ENCODE results near the gene GPR25. TPM values are rescaled to one million over a fixed set of nuclear protein-coding genes. Genes with fewer than 3 reads are reported as not detected.

GPR25 gene
- total RNA-seq, 1 experiment from 2014 or later = not detected

DNA sequence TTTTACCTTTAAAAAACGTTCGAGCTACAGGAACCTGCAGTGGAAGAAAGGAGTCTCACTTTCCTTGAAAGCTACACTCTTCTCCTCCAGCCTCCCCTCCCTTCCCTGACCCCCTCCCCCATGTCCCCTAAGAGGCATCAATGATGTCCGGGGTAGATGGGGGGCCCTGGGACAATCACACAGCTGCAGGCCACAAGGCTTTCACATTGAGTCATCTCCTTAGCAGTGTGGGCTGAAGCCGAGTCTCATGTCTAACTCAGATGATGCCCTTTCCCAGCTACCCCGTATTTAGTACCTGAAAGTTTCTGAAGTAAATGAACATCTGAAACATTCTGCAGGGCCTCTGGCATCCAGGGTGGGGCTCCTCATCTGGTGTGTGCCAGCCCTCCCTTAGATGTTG, 6.3 kb upstream of the GPR25 start:
- Mint-ChIP-seq H3K27me3 (ENCODE audit: low read depth) (peaks cover 5% of the 10 kb centered on the region), H3K4me1 (peaks cover 4% of the 10 kb centered on the region; the same call in 1 of the 2 replicates), H3K36me3 (0 out of 2 replicates have a peak, but pooled peaks cover 4% of the 10 kb centered on the region), H3K9me3 (no peaks in the 10 kb centered on the region), H3K27ac (no peak overlapping the region), H3K4me3 (no peak overlapping the region)
- ChIA-PET POLR2A (interaction anchor here (1.2 kb wide), 1 partner anchor 25 kb away, joined by 3 read pairs; no protein-coding TSS in a partner anchor), CTCF (interaction anchor here (1.0 to 1.4 kb wide), 4 partner anchors 25 to 331 kb away, joined by 3 to 5 read pairs (median 4); no protein-coding TSS in a partner anchor)
- TF ChIP-seq, protein P1, sequence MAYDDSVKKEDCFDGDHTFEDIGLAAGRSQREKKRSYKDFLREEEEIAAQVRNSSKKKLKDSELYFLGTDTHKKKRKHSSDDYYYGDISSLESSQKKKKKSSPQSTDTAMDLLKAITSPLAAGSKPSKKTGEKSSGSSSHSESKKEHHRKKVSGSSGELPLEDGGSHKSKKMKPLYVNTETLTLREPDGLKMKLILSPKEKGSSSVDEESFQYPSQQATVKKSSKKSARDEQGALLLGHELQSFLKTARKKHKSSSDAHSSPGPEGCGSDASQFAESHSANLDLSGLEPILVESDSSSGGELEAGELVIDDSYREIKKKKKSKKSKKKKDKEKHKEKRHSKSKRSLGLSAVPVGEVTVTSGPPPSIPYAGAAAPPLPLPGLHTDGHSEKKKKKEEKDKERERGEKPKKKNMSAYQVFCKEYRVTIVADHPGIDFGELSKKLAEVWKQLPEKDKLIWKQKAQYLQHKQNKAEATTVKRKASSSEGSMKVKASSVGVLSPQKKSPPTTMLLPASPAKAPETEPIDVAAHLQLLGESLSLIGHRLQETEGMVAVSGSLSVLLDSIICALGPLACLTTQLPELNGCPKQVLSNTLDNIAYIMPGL (CRISPR knock-in tag; IDR thresholded peaks at IDR 0.05) = no peak
- TF ChIP-seq, protein P2, sequence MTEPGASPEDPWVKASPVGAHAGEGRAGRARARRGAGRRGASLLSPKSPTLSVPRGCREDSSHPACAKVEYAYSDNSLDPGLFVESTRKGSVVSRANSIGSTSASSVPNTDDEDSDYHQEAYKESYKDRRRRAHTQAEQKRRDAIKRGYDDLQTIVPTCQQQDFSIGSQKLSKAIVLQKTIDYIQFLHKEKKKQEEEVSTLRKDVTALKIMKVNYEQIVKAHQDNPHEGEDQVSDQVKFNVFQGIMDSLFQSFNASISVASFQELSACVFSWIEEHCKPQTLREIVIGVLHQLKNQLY (CRISPR knock-in tag; IDR thresholded peaks at IDR 0.05) = no peak
- TF ChIP-seq, protein P3, sequence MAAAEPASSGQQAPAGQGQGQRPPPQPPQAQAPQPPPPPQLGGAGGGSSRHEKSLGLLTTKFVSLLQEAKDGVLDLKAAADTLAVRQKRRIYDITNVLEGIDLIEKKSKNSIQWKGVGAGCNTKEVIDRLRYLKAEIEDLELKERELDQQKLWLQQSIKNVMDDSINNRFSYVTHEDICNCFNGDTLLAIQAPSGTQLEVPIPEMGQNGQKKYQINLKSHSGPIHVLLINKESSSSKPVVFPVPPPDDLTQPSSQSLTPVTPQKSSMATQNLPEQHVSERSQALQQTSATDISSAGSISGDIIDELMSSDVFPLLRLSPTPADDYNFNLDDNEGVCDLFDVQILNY (CRISPR knock-in tag; IDR thresholded peaks at IDR 0.05) = no peak
- TF ChIP-seq ZNF423 (CRISPR knock-in tag; IDR thresholded peaks at IDR 0.05) (no peak), OVOL2 (CRISPR knock-in tag; IDR thresholded peaks at IDR 0.05; ENCODE audit: borderline replicate concordance) (no peak)
- no peak for DNase-seq (ENCODE audit: low spot score)
- peak; percentile 22; the same call in 1 of the 2 replicates for ATAC-seq

DNA sequence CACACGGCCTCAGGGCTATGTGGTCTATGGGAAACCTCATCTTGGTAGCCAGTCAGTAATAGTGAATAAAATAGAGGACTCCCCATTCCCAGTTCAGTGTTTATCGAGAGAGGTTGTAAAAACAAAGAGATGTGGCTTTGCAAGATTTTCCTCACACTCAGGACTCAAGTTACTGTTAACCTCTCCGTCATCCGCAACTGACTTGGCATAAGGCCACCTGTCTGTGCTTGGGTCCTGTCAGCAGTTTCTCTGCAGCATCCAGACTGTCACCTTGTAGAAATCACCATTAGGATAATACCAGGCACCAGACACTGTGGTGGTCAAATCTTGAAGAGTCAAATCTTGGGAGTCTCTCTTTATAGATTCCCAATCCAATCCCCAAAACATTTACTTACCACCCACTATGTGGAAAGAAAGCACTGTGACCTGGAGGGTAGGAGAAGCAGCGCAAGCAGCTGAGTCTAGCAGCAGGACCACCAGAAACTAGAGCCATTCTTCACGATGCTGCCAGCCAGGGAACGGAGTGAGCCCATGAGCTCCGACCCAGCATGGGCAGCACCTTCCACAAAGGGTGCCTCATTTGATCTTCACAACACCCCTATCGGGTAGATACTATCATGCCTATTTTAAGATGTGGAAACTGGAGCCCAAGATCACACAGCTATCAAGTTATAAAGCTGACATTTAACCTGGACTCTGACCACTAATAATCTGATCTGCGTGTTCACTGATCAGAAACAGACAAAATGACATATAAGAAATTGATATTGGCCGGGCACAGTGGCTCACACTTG, 5.6 kb upstream of the GPR25 start:
- Mint-ChIP-seq H3K27me3 (ENCODE audit: low read depth) (peaks cover 11% of the 10 kb centered on the region), H3K4me1 (peaks cover 4% of the 10 kb centered on the region; the same call in 1 of the 2 replicates), H3K9me3 (no peaks in the 10 kb centered on the region), H3K4me3 (no peak overlapping the region), H3K36me3 (0 out of 2 replicates have a peak, but pooled peaks cover 4% of the 10 kb centered on the region), H3K27ac (no peak overlapping the region)
- DNase-seq (ENCODE audit: low spot score) (no peak), ATAC-seq (peak; percentile 13; the same call in 1 of the 2 replicates)
- ChIA-PET POLR2A (no interaction called here), CTCF (interaction anchor here (1.0 to 1.4 kb wide), 5 partner anchors 24 to 332 kb away, joined by 3 to 4 read pairs (median 3); no protein-coding TSS in a partner anchor)
- no peak for TF ChIP-seq GRHL2 (CRISPR knock-in tag; IDR thresholded peaks at IDR 0.05; ENCODE audit: insufficient replicate concordance, severe bottlenecking)
- TF ChIP-seq CREB1 (CRISPR knock-in tag; IDR thresholded peaks at IDR 0.05) = no peak
- TF ChIP-seq, protein P4, sequence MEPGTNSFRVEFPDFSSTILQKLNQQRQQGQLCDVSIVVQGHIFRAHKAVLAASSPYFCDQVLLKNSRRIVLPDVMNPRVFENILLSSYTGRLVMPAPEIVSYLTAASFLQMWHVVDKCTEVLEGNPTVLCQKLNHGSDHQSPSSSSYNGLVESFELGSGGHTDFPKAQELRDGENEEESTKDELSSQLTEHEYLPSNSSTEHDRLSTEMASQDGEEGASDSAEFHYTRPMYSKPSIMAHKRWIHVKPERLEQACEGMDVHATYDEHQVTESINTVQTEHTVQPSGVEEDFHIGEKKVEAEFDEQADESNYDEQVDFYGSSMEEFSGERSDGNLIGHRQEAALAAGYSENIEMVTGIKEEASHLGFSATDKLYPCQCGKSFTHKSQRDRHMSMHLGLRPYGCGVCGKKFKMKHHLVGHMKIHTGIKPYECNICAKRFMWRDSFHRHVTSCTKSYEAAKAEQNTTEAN (CRISPR knock-in tag; IDR thresholded peaks at IDR 0.05) = no peak
- no peak for TF ChIP-seq NR3C1 (CRISPR knock-in tag; conservative IDR thresholded peaks at IDR 0.05; ENCODE audit: low read depth)
- no peak for TF ChIP-seq CREM (CRISPR knock-in tag; IDR thresholded peaks at IDR 0.05)
- TF ChIP-seq PRRX2 (CRISPR knock-in tag; IDR thresholded peaks at IDR 0.05) = no peak
- no peak for TF ChIP-seq ELF4 (CRISPR knock-in tag; IDR thresholded peaks at IDR 0.05; ENCODE audit: low read depth)
- TF ChIP-seq SP1 (CRISPR knock-in tag; conservative IDR thresholded peaks at IDR 0.05) = no peak
- no peak for TF ChIP-seq TEAD4 (CRISPR knock-in tag; IDR thresholded peaks at IDR 0.05)
- TF ChIP-seq, protein P5, sequence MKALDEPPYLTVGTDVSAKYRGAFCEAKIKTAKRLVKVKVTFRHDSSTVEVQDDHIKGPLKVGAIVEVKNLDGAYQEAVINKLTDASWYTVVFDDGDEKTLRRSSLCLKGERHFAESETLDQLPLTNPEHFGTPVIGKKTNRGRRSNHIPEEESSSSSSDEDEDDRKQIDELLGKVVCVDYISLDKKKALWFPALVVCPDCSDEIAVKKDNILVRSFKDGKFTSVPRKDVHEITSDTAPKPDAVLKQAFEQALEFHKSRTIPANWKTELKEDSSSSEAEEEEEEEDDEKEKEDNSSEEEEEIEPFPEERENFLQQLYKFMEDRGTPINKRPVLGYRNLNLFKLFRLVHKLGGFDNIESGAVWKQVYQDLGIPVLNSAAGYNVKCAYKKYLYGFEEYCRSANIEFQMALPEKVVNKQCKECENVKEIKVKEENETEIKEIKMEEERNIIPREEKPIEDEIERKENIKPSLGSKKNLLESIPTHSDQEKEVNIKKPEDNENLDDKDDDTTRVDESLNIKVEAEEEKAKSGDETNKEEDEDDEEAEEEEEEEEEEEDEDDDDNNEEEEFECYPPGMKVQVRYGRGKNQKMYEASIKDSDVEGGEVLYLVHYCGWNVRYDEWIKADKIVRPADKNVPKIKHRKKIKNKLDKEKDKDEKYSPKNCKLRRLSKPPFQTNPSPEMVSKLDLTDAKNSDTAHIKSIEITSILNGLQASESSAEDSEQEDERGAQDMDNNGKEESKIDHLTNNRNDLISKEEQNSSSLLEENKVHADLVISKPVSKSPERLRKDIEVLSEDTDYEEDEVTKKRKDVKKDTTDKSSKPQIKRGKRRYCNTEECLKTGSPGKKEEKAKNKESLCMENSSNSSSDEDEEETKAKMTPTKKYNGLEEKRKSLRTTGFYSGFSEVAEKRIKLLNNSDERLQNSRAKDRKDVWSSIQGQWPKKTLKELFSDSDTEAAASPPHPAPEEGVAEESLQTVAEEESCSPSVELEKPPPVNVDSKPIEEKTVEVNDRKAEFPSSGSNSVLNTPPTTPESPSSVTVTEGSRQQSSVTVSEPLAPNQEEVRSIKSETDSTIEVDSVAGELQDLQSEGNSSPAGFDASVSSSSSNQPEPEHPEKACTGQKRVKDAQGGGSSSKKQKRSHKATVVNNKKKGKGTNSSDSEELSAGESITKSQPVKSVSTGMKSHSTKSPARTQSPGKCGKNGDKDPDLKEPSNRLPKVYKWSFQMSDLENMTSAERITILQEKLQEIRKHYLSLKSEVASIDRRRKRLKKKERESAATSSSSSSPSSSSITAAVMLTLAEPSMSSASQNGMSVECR (CRISPR knock-in tag; IDR thresholded peaks at IDR 0.05; ENCODE audit: borderline replicate concordance) = no peak
- no peak for TF ChIP-seq TEAD1 (CRISPR knock-in tag; IDR thresholded peaks at IDR 0.05)
- TF ChIP-seq, protein P6, sequence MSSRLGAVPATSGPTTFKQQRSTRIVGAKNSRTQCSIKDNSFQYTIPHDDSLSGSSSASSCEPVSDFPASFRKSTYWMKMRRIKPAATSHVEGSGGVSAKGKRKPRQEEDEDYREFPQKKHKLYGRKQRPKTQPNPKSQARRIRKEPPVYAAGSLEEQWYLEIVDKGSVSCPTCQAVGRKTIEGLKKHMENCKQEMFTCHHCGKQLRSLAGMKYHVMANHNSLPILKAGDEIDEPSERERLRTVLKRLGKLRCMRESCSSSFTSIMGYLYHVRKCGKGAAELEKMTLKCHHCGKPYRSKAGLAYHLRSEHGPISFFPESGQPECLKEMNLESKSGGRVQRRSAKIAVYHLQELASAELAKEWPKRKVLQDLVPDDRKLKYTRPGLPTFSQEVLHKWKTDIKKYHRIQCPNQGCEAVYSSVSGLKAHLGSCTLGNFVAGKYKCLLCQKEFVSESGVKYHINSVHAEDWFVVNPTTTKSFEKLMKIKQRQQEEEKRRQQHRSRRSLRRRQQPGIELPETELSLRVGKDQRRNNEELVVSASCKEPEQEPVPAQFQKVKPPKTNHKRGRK (CRISPR knock-in tag; IDR thresholded peaks at IDR 0.05; ENCODE audit: borderline replicate concordance) = no peak
- no peak for TF ChIP-seq JAZF1 (CRISPR knock-in tag; IDR thresholded peaks at IDR 0.05)
- TF ChIP-seq HMGA2 (CRISPR knock-in tag; IDR thresholded peaks at IDR 0.05) = no peak
- TF ChIP-seq, protein P7, sequence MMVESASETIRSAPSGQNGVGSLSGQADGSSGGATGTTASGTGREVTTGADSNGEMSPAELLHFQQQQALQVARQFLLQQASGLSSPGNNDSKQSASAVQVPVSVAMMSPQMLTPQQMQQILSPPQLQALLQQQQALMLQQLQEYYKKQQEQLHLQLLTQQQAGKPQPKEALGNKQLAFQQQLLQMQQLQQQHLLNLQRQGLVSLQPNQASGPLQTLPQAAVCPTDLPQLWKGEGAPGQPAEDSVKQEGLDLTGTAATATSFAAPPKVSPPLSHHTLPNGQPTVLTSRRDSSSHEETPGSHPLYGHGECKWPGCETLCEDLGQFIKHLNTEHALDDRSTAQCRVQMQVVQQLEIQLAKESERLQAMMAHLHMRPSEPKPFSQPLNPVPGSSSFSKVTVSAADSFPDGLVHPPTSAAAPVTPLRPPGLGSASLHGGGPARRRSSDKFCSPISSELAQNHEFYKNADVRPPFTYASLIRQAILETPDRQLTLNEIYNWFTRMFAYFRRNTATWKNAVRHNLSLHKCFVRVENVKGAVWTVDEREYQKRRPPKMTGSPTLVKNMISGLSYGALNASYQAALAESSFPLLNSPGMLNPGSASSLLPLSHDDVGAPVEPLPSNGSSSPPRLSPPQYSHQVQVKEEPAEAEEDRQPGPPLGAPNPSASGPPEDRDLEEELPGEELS (CRISPR knock-in tag; IDR thresholded peaks at IDR 0.05) = no peak

Data from WTC11 (cell line).